Liver (tissue), 9 donors: Measurements from ENCODE around the gene SP100. TPM values are rescaled to one million over a fixed set of nuclear protein-coding genes. Genes with fewer than 3 reads are reported as not detected.

ENCODE experiments used
- DNase-seq: peaks from one replicate; pipeline ENCODE4 v3.0.0-alpha.2; 2017; ENCODE audit warnings: low spot score
- H3K27ac ChIP-seq, 2 donors: one replicate each; pipeline ENCODE4 v1.7.0; 2013; ENCODE audit warnings: inconsistent platforms in 2 of 2, low read length in 2 of 2, control low read depth in 1 of 2, low read depth in 1 of 2, mild to moderate bottlenecking in 1 of 2
- H3K27me3 ChIP-seq, 4 donors: one replicate each; pipeline versions ENCODE4 v1.6.1 to v1.7.0; 2013; ENCODE audit warnings: low read length in 3 of 4, inconsistent platforms in 1 of 4, mild to moderate bottlenecking in 1 of 4, moderate library complexity in 1 of 4; ENCODE audit not compliant: control insufficient read depth in 4 of 4, insufficient read depth in 4 of 4
- H3K36me3 ChIP-seq, 4 donors: one replicate each; pipeline versions ENCODE4 v1.6.1 to v1.7.0; 2013; ENCODE audit warnings: low read length in 3 of 4, mild to moderate bottlenecking in 3 of 4, low read depth in 1 of 4, moderate library complexity in 1 of 4; ENCODE audit not compliant: control insufficient read depth in 4 of 4, insufficient read depth in 3 of 4
- H3K4me1 ChIP-seq, 4 donors: one replicate each; pipeline versions ENCODE4 v1.6.1 to v1.7.0; 2013; ENCODE audit warnings: low read length in 3 of 4, mild to moderate bottlenecking in 3 of 4, moderate library complexity in 1 of 4; ENCODE audit not compliant: control insufficient read depth in 4 of 4, insufficient read depth in 4 of 4
- H3K4me3 ChIP-seq, 3 donors: one replicate each; pipeline versions ENCODE4 v1.6.1 to v1.7.0; 2013; ENCODE audit warnings: low read length in 3 of 3, control low read depth in 1 of 3, low read depth in 1 of 3, mild to moderate bottlenecking in 1 of 3
- H3K9ac ChIP-seq, 2 donors: one replicate each; pipeline ENCODE4 v1.7.0; 2013; ENCODE audit warnings: low read length in 2 of 2, mild to moderate bottlenecking in 2 of 2, moderate library complexity in 2 of 2, control low read depth in 1 of 2, low read depth in 1 of 2
- H3K9me3 ChIP-seq, 4 donors: one replicate each; pipeline versions ENCODE4 v1.6.1 to v1.7.0; 2013; ENCODE audit warnings: low read length in 3 of 4; ENCODE audit not compliant: control insufficient read depth in 4 of 4
- CTCF ChIP-seq: fragments of 150-350 bp; IDR thresholded peaks from 2 replicates; pipeline ENCODE4 v1.5.1; 2017; ENCODE audit warnings: improper control_type of control experiment, low read depth, low read length; ENCODE audit not compliant: missing input control
- EGR1 ChIP-seq, 2 donors: IDR thresholded peaks; 2 replicates each; pipeline ENCODE4 v1.6.1; 2016 to 2018; ENCODE audit warnings: antibody characterized with exemption in 2 of 2, low read depth in 2 of 2
- FOXA1 ChIP-seq: IDR thresholded peaks from 2 replicates; pipeline ENCODE4 v1.6.1; 2016; ENCODE audit warnings: antibody characterized with exemption
- FOXA2 ChIP-seq: IDR thresholded peaks from 2 replicates; pipeline ENCODE4 v1.6.1; 2016; ENCODE audit warnings: antibody characterized with exemption
- GABPA ChIP-seq, 2 donors: IDR thresholded peaks in 1 of 2; conservative IDR thresholded peaks in 1 of 2; 2 replicates each; pipeline ENCODE4 v1.6.1; 2016; ENCODE audit warnings: antibody characterized with exemption in 2 of 2, mild to moderate bottlenecking in 1 of 2, moderate library complexity in 1 of 2
- HNF4A ChIP-seq, 2 donors: conservative IDR thresholded peaks; 2 replicates each; pipeline ENCODE4 v1.6.1; 2016; ENCODE audit warnings: antibody characterized with exemption in 2 of 2, mild to moderate bottlenecking in 2 of 2
- HNF4G ChIP-seq: IDR thresholded peaks from 2 replicates; pipeline ENCODE4 v1.6.1; 2016; ENCODE audit warnings: antibody characterized with exemption
- JUND ChIP-seq, 2 donors: IDR thresholded peaks; 2 replicates each; pipeline ENCODE4 v1.6.1; 2016; ENCODE audit warnings: antibody characterized with exemption in 2 of 2
- MAX ChIP-seq: IDR thresholded peaks from 2 replicates; pipeline ENCODE4 v1.6.1; 2016; ENCODE audit warnings: antibody characterized with exemption
- NR2F2 ChIP-seq: IDR thresholded peaks from 2 replicates; pipeline ENCODE4 v1.6.1; 2016; ENCODE audit warnings: antibody characterized with exemption
- RAD21 ChIP-seq, 2 donors: IDR thresholded peaks; 2 replicates each; pipeline ENCODE4 v1.6.1; 2016; ENCODE audit warnings: antibody characterized with exemption in 2 of 2, mild to moderate bottlenecking in 2 of 2
- RXRA ChIP-seq, 2 donors: IDR thresholded peaks; 2 replicates each; pipeline ENCODE4 v1.6.1; 2017 to 2018; ENCODE audit warnings: antibody characterized with exemption in 2 of 2, mild to moderate bottlenecking in 1 of 2
- SP1 ChIP-seq: IDR thresholded peaks from 2 replicates; pipeline ENCODE4 v1.6.1; 2018; ENCODE audit warnings: antibody characterized with exemption, mild to moderate bottlenecking
- TAF1 ChIP-seq: conservative IDR thresholded peaks from 2 replicates; pipeline ENCODE4 v1.6.1; 2016; ENCODE audit warnings: antibody characterized with exemption, mild to moderate bottlenecking
- YY1 ChIP-seq: IDR thresholded peaks from 2 replicates; pipeline ENCODE4 v1.6.1; 2016; ENCODE audit warnings: antibody characterized with exemption, mild to moderate bottlenecking
- WGBS: extraction: QIAGEN DNeasy Blood & Tissue Kit; methylation state at CpG from one replicate; pipeline ENCODE4 v1.1.7; 2013; 5-methylcytosine and 5-hydroxymethylcytosine counted together
- polyA plus RNA-seq, 2 donors: library from polyadenylated mRNA; stranded (reverse) in 1 of 2; unstranded in 1 of 2; fragments of 200-250 nt in 1 of 2; fragments of >200 nt in 1 of 2; fragmentation: Nextera tagmentation in 1 of 2; extraction: Ambion mirVana in 1 of 2; gene quantifications; one replicate each; pipeline versions ENCODE4 v1.2.1 to v1.2.3, GENCODE V29; 2013 to 2015
- total RNA-seq, 2 donors: library from RNA; depleted of rRNA; stranded (reverse); fragments of >200 nt; gene quantifications; one replicate each; pipeline ENCODE4 v1.2.3, GENCODE V29; 2014
- TF ChIP-seq, protein P1 (sequence below): IDR thresholded peaks from 2 replicates; pipeline ENCODE4 v1.6.1; 2016; ENCODE audit warnings: antibody characterized with exemption, mild to moderate bottlenecking
- TF ChIP-seq, protein P2 (sequence below): IDR thresholded peaks from 2 replicates; pipeline ENCODE4 v1.6.1; 2016; ENCODE audit warnings: antibody characterized with exemption
- TF ChIP-seq, protein P3 (sequence below): IDR thresholded peaks from 2 replicates; pipeline ENCODE4 v1.6.1; 2016; ENCODE audit warnings: antibody characterized with exemption
- donor health status: healthy.
- donor health status: healthy.
- donor health status: healthy.
- donor health status: healthy.
- donor health status: healthy.

The SP100 gene
- total and polyA plus RNA-seq, 4 donors = 21.9 to 45.5 (median 33.1) TPM

- H3K27ac ChIP-seq = no peak overlapping the region
- H3K36me3 ChIP-seq = peaks cover 0 to 12% (median 6%) of the 10 kb centered on the region in 4 donors
- WGBS = 86% methylated on average over 2 of the region's 2 CpGs
- no peaks in the 10 kb centered on the region for H3K4me1 ChIP-seq
- TF ChIP-seq NR2F2 = no peak
- no peak for TF ChIP-seq MAX
- no peak for TF ChIP-seq HNF4A (conservative IDR thresholded peaks at IDR 0.05)
- H3K4me3 ChIP-seq = no peak overlapping the region
- no peaks in the 10 kb centered on the region for H3K27me3 ChIP-seq
- no peaks in the 10 kb centered on the region for H3K9me3 ChIP-seq
- DNase-seq = no peak
- no peak overlapping the region for H3K9ac ChIP-seq
These were observed 126.8 kb downstream of the SP100 start for GRCh38 chr2:230542751-230543150.

- DNase-seq = no peak
- no peaks in the 10 kb centered on the region for H3K27me3 ChIP-seq
- no peak overlapping the region for H3K4me3 ChIP-seq
- H3K9me3 ChIP-seq = no peaks in the 10 kb centered on the region
- H3K27ac ChIP-seq = no peak overlapping the region
- TF ChIP-seq, protein P1, sequence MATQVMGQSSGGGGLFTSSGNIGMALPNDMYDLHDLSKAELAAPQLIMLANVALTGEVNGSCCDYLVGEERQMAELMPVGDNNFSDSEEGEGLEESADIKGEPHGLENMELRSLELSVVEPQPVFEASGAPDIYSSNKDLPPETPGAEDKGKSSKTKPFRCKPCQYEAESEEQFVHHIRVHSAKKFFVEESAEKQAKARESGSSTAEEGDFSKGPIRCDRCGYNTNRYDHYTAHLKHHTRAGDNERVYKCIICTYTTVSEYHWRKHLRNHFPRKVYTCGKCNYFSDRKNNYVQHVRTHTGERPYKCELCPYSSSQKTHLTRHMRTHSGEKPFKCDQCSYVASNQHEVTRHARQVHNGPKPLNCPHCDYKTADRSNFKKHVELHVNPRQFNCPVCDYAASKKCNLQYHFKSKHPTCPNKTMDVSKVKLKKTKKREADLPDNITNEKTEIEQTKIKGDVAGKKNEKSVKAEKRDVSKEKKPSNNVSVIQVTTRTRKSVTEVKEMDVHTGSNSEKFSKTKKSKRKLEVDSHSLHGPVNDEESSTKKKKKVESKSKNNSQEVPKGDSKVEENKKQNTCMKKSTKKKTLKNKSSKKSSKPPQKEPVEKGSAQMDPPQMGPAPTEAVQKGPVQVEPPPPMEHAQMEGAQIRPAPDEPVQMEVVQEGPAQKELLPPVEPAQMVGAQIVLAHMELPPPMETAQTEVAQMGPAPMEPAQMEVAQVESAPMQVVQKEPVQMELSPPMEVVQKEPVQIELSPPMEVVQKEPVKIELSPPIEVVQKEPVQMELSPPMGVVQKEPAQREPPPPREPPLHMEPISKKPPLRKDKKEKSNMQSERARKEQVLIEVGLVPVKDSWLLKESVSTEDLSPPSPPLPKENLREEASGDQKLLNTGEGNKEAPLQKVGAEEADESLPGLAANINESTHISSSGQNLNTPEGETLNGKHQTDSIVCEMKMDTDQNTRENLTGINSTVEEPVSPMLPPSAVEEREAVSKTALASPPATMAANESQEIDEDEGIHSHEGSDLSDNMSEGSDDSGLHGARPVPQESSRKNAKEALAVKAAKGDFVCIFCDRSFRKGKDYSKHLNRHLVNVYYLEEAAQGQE = no peak
- no peak for TF ChIP-seq NR2F2
- TF ChIP-seq YY1 = no peak
- TF ChIP-seq CTCF = no peak
- TF ChIP-seq HNF4G = no peak
- TF ChIP-seq, protein P2, sequence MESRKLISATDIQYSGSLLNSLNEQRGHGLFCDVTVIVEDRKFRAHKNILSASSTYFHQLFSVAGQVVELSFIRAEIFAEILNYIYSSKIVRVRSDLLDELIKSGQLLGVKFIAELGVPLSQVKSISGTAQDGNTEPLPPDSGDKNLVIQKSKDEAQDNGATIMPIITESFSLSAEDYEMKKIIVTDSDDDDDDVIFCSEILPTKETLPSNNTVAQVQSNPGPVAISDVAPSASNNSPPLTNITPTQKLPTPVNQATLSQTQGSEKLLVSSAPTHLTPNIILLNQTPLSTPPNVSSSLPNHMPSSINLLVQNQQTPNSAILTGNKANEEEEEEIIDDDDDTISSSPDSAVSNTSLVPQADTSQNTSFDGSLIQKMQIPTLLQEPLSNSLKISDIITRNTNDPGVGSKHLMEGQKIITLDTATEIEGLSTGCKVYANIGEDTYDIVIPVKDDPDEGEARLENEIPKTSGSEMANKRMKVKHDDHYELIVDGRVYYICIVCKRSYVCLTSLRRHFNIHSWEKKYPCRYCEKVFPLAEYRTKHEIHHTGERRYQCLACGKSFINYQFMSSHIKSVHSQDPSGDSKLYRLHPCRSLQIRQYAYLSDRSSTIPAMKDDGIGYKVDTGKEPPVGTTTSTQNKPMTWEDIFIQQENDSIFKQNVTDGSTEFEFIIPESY = no peak
- TF ChIP-seq RAD21 (IDR thresholded peaks at IDR 0.05) = no peak
- TF ChIP-seq FOXA1 = no peak
- no peak for TF ChIP-seq MAX
- TF ChIP-seq SP1 = no peak
- no peak for TF ChIP-seq HNF4A (conservative IDR thresholded peaks at IDR 0.05)
- TF ChIP-seq EGR1 (IDR thresholded peaks at IDR 0.05; ENCODE audit: low read depth in 2 of 2) = no peak
- TF ChIP-seq, protein P3, sequence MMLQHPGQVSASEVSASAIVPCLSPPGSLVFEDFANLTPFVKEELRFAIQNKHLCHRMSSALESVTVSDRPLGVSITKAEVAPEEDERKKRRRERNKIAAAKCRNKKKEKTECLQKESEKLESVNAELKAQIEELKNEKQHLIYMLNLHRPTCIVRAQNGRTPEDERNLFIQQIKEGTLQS = no peak
- TF ChIP-seq GABPA (IDR thresholded peaks at IDR 0.05 in 1 of 2, conservative IDR thresholded peaks at IDR 0.05 in 1 of 2) = no peak
- no peak for TF ChIP-seq RXRA (IDR thresholded peaks at IDR 0.05)
- no peak for TF ChIP-seq FOXA2
- TF ChIP-seq TAF1 = no peak
- no peak for TF ChIP-seq JUND (IDR thresholded peaks at IDR 0.05)
- WGBS = 95% methylated on average over 2 of the region's 2 CpGs
- H3K36me3 ChIP-seq = no peaks in the 10 kb centered on the region
- H3K4me1 ChIP-seq = no peaks in the 10 kb centered on the region
- no peak overlapping the region for H3K9ac ChIP-seq
These were observed 136.2 kb downstream of the SP100 start for GRCh38 chr2:230552181-230552580.
